Measurements from ENCODE around the gene OPRL1. TPM values are rescaled to one million over a fixed set of nuclear protein-coding genes. Genes with fewer than 3 reads are reported as not detected.

Gene OPRL1
- total and polyA plus RNA-seq, 2 donors (not counting 1 experiment from before 2014, with no cell fraction given), result 3.5 to 6.2 TPM

DNA sequence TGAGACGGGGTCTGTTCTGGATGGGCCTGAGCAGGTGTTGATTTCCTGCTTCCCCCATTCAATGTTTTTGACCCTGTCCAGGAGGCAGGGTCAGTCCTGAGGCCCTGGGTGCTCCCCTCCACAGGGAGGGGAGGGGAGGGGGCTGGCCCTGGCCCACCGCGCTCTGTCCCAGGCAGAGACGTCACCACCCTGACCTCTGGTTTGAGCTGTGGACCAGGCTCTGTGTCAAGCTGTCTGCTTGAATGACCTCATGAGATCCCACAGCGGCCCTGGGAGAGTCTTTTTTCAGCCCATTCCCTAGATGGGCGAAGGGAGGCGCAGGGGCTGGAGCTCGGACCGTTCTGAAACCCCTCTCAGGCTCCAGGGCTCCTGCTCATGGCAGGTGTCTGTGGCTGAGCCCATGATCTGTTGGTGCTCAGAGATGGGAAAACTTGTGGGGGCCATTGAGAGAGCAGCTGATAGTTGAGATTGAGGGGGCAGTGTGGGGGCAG, 13.2 kb downstream of the OPRL1 start:
- 96% methylated on average over 5 of the region's 9 CpGs for WGBS (ENCODE audit: insufficient coverage)
- peaks cover 0 to 4% (median 0%) of the 10 kb centered on the region in 4 experiments for H3K27me3 ChIP-seq (replicated peaks in 1 of 4; ENCODE audit: control extremely low read depth in 1 of 4, control insufficient read depth in 3 of 4, insufficient read depth in 4 of 4, low read length in 3 of 4)
- H3K27ac Mint-ChIP-seq, result peak overlapping the region; percentile 56
- H3K4me3 ChIP-seq (ENCODE audit: control extremely low read depth in 1 of 5, extremely low read depth in 1 of 5, insufficient read depth in 1 of 5, low read depth in 2 of 5, low read length in 4 of 5), result no peak overlapping the region
- no peak overlapping the region for H3K4me3 Mint-ChIP-seq
- H3K9ac ChIP-seq (ENCODE audit: low read length), result no peak overlapping the region
- no peak overlapping the region for H3K27ac ChIP-seq (ENCODE audit: low read length in 2 of 2)
- ChIA-PET CTCF (no interaction called here), POLR2A (no interaction called here)
- H3K9me3 ChIP-seq (ENCODE audit: control extremely low read depth in 1 of 3, control insufficient read depth in 2 of 3, insufficient read depth in 1 of 3, low read length in 2 of 3), result peaks cover 0 to 8% (median 0%) of the 10 kb centered on the region in 3 donors
- H3K4me2 ChIP-seq (replicated peaks; ENCODE audit: low read depth, low read length, poor library complexity, severe bottlenecking), result no peak overlapping the region
- DNase-seq (no peak), ATAC-seq (ENCODE audit: low read depth) (no peak)
- H3K4me1 Mint-ChIP-seq, result peaks cover 28% of the 10 kb centered on the region
- intact Hi-C loops (cut with micrococcal nuclease), result no loop called here
- no peak for TF ChIP-seq CTCF (IDR thresholded peaks at IDR 0.05)
- TF ChIP-seq EZH2 (IDR thresholded peaks at IDR 0.05; ENCODE audit: borderline replicate concordance, insufficient read depth, low read depth, low read length, poor library complexity, severe bottlenecking), result no peak
- H3K4me1 ChIP-seq (ENCODE audit: control insufficient read depth in 2 of 2, insufficient read depth in 2 of 2, low read length in 2 of 2), result peaks cover 0 to 14% of the 10 kb centered on the region in 2 donors
- H3K27me3 Mint-ChIP-seq, result peaks cover 6% of the 10 kb centered on the region
- H3K36me3 ChIP-seq (replicated peaks in 1 of 2; ENCODE audit: control extremely low read depth in 1 of 2, control insufficient read depth in 1 of 2, extremely low read depth in 1 of 2, insufficient read depth in 2 of 2, low read length in 1 of 2), result peaks cover 0 to 3% of the 10 kb centered on the region in 2 experiments
- H3K79me2 ChIP-seq (ENCODE audit: control insufficient read depth, insufficient read depth, low read length), result peaks cover 4% of the 10 kb centered on the region
- H2AFZ ChIP-seq (ENCODE audit: insufficient read depth, low read depth, low read length, poor library complexity, severe bottlenecking), result no peak overlapping the region
- peaks cover 3% of the 10 kb centered on the region for H3K9me3 Mint-ChIP-seq (ENCODE audit: insufficient read depth)
- no peaks in the 10 kb centered on the region for H4K20me1 ChIP-seq (ENCODE audit: control insufficient read depth, insufficient read depth, low read length, poor library complexity, severe bottlenecking)

- Mint-ChIP-seq H3K9me3 (ENCODE audit: insufficient read depth) (peaks cover 3% of the 10 kb centered on the region), H3K27me3 (no peaks in the 10 kb centered on the region), H3K27ac (no peak overlapping the region), H3K4me1 (peaks cover 37% of the 10 kb centered on the region), H3K4me3 (no peak overlapping the region)
- no peak overlapping the region for H3K4me2 ChIP-seq (replicated peaks; ENCODE audit: low read depth, low read length, poor library complexity, severe bottlenecking)
- TF ChIP-seq EZH2 (IDR thresholded peaks at IDR 0.05; ENCODE audit: borderline replicate concordance, insufficient read depth, low read depth, low read length, poor library complexity, severe bottlenecking) (no peak), CTCF (IDR thresholded peaks at IDR 0.05) (no peak)
- ChIA-PET POLR2A (no interaction called here), CTCF (interaction anchor here (1.2 kb wide), 1 partner anchor 25 kb away, joined by 5 read pairs; no protein-coding TSS in a partner anchor)
- intact Hi-C loops (cut with micrococcal nuclease), result no loop called here
- WGBS (ENCODE audit: insufficient coverage), result 96% methylated on average over 2 of the region's 4 CpGs
- H3K27me3 ChIP-seq (replicated peaks in 1 of 4; ENCODE audit: control extremely low read depth in 1 of 4, control insufficient read depth in 3 of 4, insufficient read depth in 4 of 4, low read length in 3 of 4), result no peaks in the 10 kb centered on the region
- H3K36me3 ChIP-seq (replicated peaks in 1 of 2; ENCODE audit: control extremely low read depth in 1 of 2, control insufficient read depth in 1 of 2, extremely low read depth in 1 of 2, insufficient read depth in 2 of 2, low read length in 1 of 2), result peaks cover 0 to 16% of the 10 kb centered on the region in 2 experiments
- H3K9me3 ChIP-seq (ENCODE audit: control extremely low read depth in 1 of 3, control insufficient read depth in 2 of 3, insufficient read depth in 1 of 3, low read length in 2 of 3), result peaks cover 0 to 4% (median 0%) of the 10 kb centered on the region in 3 donors
- peaks cover 11 to 30% of the 10 kb centered on the region in 2 donors for H3K4me1 ChIP-seq (ENCODE audit: control insufficient read depth in 2 of 2, insufficient read depth in 2 of 2, low read length in 2 of 2)
- H3K27ac ChIP-seq (ENCODE audit: low read length in 2 of 2), result no peak overlapping the region
- no peaks in the 10 kb centered on the region for H4K20me1 ChIP-seq (ENCODE audit: control insufficient read depth, insufficient read depth, low read length, poor library complexity, severe bottlenecking)
- ATAC-seq (ENCODE audit: low read depth), result no peak
- no peak overlapping the region for H2AFZ ChIP-seq (ENCODE audit: insufficient read depth, low read depth, low read length, poor library complexity, severe bottlenecking)
- H3K4me3 ChIP-seq (ENCODE audit: control extremely low read depth in 1 of 5, extremely low read depth in 1 of 5, insufficient read depth in 1 of 5, low read depth in 2 of 5, low read length in 4 of 5), result no peak overlapping the region
- no peaks in the 10 kb centered on the region for H3K79me2 ChIP-seq (ENCODE audit: control insufficient read depth, insufficient read depth, low read length)
- no peak for DNase-seq
- H3K9ac ChIP-seq (ENCODE audit: low read length), result no peak overlapping the region
Measured at GRCh38 chr20:64095455-64095854, 15.6 kb downstream of the OPRL1 start.

Data from B cell (primary cell).